ENCODE measurements around the gene ECHDC3.

Gene ECHDC3

GRCh38 chr10:11782793-11783557 is 40.8 kb downstream of the ECHDC3 start:
- DNase-seq (ENCODE audit: low read depth in 2 of 2): no peak

GRCh38 chr10:11783558-11783865 is 41.3 kb downstream of the ECHDC3 start:
- DNase-seq (ENCODE audit: low read depth in 2 of 2): no peak

GRCh38 chr10:11787374-11787773 is 45.2 kb downstream of the ECHDC3 start:
- no peak for DNase-seq (ENCODE audit: low read depth in 2 of 2)

DNA sequence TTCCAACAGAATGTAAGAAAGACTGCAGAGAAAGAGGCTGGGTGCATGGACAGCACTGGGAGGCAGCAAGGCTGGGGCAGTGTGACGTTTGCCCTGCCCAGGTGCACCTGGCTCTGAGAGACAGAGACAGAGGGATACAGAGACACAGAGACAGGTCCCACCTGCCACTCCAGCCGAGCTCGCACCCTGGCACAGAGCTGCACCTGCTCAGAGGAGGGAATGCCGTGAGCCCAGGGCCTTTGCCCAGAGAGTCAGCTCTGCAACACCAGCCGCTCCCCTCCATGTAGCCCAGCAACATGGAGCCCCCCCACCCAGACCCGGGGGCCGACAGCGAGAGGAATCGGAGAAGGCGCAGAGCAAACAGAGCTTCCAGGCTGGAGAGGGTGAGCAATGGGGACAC is 45.7 kb downstream of the ECHDC3 start:
- DNase-seq (ENCODE audit: low read depth in 2 of 2): no peak

DNA sequence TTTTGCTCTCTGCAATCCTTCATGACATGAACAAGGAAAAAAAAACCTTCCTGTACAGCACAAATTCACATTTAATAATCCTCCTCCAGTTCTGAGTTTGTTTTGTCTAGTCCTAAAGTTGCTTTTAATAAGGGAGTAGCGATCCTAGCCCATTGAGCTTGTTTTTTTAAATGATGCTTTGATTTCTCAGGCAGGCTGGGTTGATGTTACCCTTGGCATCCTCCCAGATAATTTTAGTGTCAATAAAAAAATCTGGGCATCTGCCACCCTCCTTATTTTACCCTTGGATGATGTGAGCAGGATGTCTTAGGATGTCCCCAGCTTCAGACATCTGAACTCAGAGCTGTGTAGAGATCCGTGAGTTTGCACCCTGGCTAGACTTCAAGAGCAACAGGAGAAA is 47.1 kb downstream of the ECHDC3 start:
- DNase-seq (ENCODE audit: low read depth in 2 of 2): no peak

GRCh38 chr10:11789956-11790355 is 47.8 kb downstream of the ECHDC3 start:
- DNase-seq (ENCODE audit: low read depth in 2 of 2): no peak

DNA sequence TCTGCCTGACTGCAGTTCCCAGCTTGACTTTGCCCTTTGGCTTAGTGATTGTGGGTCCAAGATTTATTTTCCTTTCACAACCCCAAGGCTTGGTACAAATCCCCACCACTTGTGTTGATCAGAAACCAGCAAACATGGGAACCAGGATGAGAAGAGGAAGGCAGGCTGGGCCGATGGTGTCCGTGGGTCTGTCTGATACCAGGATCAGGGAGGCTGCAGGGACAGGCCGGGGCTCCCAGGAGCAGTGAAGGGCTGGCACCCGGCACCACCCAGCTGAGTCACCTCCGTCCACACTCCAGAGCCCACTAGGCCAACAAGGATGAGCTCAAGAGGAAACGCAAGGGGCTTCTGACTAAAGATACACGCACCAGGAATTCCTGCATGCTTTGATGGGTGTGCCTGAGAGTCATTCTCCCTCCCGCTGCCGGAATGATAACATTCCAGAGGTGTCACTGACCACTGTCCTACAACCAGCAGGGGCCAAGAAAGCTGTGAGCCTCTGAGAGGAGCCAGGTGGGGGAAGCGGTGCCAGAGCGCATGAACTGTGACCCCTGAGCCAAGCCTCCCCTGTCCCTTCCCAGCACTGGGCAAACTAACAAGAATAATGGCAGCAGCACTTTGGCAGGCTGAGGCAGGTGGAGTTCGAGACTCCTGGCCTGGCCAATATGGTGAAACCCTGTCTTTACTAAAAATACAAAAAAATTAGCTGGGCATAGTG is 51.7 kb downstream of the ECHDC3 start:
- DNase-seq (ENCODE audit: low read depth in 2 of 2): no peak

GRCh38 chr10:11794566-11794965 is 52.4 kb downstream of the ECHDC3 start:
- no peak for DNase-seq (ENCODE audit: low read depth in 2 of 2)

- no peak for DNase-seq (ENCODE audit: low read depth in 2 of 2)
These were observed 53.1 kb downstream of the ECHDC3 start for GRCh38 chr10:11795101-11795920.

- no peak for DNase-seq (ENCODE audit: low read depth in 2 of 2)
These were observed 54.3 kb downstream of the ECHDC3 start for GRCh38 chr10:11796474-11796873.

DNA sequence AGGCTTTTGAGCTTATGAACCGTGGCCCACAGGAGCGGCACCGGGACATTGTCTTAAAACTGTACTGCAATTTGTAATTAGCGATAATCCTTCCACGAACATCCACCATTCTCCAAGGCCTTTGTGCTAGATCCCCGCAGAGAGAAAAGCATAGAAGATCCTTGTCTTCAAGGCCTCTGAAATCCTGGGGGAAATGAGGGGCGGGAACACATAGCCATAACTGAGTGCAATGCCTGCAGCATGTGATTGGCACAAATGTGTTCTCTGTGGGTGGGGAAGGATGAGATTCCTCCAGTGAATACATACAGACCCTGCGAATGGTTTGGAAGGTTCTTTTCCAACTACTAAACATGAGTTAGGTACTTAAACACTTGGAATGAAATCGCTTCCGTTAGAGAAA is 55.1 kb downstream of the ECHDC3 start:
- DNase-seq (ENCODE audit: low read depth in 2 of 2): no peak

DNA sequence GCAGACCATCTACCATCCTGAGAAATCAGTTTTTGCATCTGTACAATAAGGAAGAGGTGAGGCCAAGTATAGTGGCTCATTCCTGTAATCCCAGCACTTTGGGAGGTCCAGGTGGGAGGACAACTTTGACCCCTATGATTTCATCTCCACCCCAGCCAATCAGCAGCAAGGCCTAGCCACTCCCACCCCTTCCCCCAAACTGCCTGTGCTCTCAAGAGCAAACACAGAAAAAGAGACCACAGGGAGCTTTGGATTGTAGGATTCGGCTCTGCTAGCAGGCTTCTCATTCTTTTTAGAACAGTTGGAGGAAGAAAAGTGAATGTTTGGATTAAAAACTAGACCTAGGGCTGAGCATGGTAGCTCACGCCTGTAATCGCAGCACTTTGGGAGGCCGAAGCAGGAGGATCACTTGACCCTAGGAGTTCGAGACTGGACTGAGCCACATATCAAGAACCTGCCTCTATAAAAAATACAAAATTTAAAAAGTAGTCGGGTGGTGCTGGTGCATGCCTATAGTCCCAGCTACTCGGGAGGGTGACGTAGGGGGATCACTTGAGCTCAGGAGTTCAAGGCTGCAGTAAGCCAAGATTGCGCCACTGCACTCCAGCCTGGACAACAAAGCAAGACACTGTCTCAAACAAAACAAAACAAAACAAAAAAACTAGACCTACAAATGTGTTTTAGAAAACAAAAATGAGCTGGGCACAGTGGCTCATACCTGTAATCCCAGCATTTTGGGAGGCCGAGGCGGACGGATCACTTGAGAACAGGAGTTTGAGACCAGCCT is 55.9 kb downstream of the ECHDC3 start:
- DNase-seq (ENCODE audit: low read depth in 2 of 2): no peak

DNA sequence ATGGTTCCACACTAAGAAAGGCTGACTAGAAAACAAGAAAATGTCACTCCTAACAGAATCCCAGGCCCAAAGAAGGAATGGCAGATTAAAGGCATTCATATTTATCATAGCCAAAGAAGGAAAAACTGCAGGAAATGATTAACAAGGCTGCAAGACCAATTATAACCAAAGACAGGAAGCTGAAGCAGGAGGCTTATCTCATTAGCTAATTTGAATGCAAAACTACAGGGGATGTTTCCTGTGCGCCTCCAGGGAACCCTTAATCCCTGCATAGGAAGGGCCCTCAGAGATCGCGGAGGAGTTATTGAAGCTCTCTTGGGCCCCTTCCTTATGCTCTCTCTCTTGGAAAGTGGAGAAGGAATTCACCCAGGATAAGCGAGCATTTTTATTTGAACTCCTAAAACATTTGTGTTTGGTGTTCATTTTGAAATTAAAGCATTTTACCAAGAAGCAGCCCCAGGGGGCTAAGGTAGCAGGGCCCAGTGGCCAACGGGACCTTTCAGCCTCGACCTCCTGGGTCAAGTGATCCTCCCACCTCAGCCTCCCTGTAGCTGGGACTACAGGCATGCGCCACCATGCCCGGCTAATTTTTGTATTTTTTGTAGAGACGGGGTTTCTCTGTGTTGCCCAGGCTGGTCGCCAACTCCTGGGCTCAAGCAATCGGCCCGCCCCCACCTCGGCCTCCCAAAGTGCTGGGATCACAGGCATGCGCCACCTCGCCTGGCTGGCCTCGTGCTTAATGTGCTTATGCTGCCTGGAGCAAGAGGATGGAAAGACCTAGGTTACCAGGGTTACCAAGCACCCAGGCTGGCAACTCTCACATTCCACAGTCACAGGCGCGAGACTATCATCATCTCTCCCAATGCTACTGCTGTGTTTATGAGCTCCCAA is 56.9 kb downstream of the ECHDC3 start:
- DNase-seq (ENCODE audit: low read depth in 2 of 2): no peak

DNA sequence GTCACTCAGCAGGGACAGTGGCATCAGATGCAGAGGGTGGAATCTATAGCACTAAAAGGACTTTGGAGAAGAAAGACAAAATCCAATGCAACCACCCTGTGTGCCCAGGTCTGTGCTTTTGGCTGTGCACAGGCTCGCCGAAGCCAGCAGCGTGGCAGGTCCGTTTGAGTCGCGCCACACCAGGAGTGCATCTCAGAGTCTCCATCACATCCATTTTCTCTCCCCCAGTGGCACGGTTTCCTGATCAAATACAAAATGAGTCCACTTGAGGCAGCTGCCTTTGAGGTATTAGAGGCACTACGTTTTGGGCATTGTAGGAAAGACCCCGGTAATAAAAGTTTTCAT is 57.5 kb downstream of the ECHDC3 start:
- DNase-seq (ENCODE audit: low read depth in 2 of 2): no peak

- no peak for DNase-seq (ENCODE audit: low read depth in 2 of 2)
These were observed 62.2 kb downstream of the ECHDC3 start for GRCh38 chr10:11804336-11804735.

DNA sequence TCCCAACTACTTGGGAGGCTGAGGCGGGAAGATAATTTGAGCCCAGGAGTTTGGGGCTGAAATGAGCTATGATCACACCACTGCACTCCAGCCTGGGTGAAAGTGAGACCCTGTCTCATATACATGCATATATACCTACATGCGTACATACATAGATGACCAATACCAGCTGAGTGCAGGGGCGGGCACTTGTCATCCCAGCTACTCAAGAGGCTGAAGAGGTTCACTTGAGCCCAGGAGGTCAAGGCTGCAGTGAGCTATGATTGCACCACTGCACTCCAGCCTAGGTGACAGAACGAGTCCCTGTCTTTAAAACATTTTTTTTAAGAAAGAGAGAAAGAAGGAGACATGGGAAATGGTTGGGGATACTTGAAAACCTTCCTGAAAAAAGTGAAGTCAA is 63.6 kb downstream of the ECHDC3 start:
- no peak for DNase-seq (ENCODE audit: low read depth in 2 of 2)

DNA sequence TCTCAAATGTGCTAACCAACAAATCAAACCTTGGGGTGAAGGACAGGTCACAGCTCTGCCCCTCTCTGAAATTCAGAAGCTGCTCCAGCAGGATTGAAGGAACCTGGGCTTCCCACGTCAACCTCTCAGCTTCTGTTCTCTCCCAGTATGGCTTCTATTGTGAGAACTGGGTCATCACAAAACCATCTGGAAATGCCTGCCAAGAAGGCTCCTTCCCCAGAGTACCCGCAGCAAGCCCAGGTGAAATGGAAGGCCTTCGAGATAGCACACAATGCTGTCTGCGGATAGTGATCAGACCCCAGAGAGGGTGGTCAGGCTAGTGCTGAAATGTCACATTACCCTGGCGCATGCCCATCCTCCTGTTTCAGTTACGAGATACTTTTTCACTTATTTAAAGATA is 64.5 kb downstream of the ECHDC3 start:
- no peak for DNase-seq (ENCODE audit: low read depth in 2 of 2)

GRCh38 chr10:11808808-11809207 is 66.6 kb downstream of the ECHDC3 start:
- DNase-seq (ENCODE audit: low read depth in 2 of 2): no peak

DNA sequence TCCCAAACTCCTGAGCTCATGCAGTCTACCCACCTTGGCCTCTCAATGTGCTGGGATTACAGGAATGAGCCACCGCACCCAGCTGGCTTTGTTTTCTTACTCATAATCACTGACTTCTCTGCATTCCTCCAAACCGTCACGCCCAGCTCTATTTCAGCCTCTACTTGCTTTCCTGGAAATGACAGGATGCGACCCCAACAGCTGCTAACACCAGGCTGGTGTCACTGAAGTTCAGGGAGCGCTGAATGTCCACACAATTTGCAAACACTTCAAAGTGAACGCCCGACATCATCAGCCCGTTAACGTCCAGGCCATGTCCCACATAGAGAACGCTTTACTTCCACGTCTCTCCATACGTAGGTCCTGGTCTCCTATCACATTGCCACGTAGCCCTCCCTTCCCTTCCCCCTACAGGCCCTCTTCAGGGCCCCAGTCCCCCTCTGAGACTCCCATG is 68.2 kb downstream of the ECHDC3 start:
- DNase-seq (ENCODE audit: low read depth in 2 of 2): no peak

GRCh38 chr10:11810973-11811372 is 68.8 kb downstream of the ECHDC3 start:
- DNase-seq (ENCODE audit: low read depth in 2 of 2): no peak

DNA sequence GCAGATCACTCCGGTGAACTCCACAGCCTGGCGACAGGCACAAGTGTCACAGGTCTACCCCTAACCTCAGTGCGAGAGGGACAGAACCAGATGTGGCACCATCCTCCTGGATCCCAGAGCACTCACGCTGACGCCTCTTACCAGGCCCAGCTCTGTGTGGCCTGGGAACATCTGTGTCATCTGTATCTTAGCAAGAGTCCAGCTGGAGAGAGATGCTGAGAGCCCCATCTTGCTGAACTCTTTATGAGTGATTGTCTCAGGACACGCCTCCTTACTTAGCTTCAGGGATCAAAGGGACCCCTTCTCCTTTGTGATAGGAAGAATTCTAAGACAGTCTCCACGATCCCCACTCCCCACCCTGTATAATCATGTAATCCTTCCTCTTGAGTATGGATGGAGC is 71.0 kb downstream of the ECHDC3 start:
- DNase-seq (ENCODE audit: low read depth in 2 of 2): no peak
